HL-60/S4 (cell line): ENCODE measurements around the gene TAF1L.

Source experiments
- in situ Hi-C: fragments of 300-500 bp; cut with MboI; formaldehyde crosslinking; loops from 2 replicates; pipeline ENCODE4 v1.14.3; 2022; ENCODE audit warnings: low sequenced_read_pairs

The TAF1L gene

DNA sequence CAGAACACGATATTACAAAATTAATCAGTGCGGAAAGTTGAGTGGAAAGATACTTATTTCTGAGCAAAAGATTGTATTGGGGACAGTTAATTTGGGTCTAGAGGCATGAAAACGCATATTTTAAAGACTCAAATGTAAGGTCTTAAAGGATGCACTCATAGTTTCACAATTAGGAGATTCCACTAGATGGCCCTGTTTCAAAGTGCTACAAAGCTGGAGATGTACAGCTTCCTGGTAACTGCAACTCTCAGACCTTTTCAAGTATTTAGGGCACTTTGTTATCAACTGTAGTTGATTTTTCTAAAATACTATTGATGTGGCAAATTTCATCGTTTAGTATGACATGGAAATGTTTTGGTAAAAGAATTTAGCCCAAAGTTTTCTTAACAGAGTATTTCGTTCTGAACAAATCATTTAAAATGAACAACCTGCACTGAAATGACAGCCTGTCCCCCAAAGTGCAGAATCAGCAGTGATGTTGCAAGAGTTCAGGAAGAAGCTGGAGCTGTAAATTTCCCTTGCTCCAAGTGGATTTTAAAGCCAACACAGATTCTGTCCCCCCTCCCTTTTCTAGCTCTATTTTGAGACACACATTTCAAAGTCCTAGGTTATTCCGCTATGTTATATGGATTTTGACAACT lies 46.3 kb downstream of the TAF1L start:
- in situ Hi-C loops, result loop anchor here (10.0 kb wide), 1 partner anchor 376 kb away; no protein-coding TSS in a partner anchor

GRCh38 chr9:32587901-32588300 lies 47.6 kb downstream of the TAF1L start:
- in situ Hi-C loops, result loop anchor here (10.0 kb wide), 1 partner anchor 377 kb away; no protein-coding TSS in a partner anchor

- in situ Hi-C loops, result loop anchor here (10.0 kb wide), 1 partner anchor 380 kb away; no protein-coding TSS in a partner anchor
Observed at GRCh38 chr9:32584784-32585183, 50.7 kb downstream of the TAF1L start.

DNA sequence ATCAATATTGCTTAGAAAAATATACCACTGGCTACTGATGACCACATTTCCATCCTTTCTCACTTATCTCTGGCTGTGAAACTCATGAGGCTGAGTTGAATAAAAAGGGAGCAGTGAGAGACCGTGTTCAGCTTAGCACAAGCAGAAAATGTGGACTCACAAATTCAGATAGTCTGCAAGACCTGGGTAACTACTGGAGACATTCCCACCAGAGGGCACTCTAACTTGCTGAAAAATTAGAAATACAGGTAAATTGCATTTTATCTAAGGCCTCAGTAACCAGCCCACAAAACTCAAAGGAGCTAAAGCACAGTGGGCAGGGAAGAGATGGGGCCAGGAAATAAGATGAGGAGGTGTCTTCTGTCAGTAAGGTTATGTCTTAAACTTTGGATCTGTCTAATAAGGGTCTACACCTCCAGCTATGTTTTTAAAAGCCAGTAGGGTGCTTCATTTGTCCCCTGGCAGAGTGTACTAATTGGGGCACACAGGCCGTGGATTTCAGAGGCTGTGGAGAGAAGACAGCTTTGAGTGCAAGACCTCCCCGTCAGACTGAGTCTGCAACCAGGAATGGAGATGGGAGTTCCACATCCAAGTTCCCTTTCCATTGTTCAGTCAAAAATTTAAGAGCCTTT lies 53.8 kb downstream of the TAF1L start:
- in situ Hi-C loops, result loop anchor here (10.0 kb wide), 1 partner anchor 383 kb away; no protein-coding TSS in a partner anchor

- in situ Hi-C loops, result loop anchor here (10.0 kb wide), 1 partner anchor 384 kb away; no protein-coding TSS in a partner anchor
Observed at GRCh38 chr9:32580631-32581300, 54.7 kb downstream of the TAF1L start.

GRCh38 chr9:32579706-32580331 lies 55.6 kb downstream of the TAF1L start:
- in situ Hi-C loops, result loop anchor here (10.0 kb wide), 2 partner anchors 195 to 385 kb away; partner anchors contain the start of gene ACO1
